HG03565 (cell line): Measurements from ENCODE around the gene MCTP1.
"Not testable (repeated sequence)": the region's sequence is repeated elsewhere in the genome, so short reads cannot be mapped to it uniquely, and the experiment has no call there.

Experiments
- ATAC-seq: cut with Tn5 transposase; IDR thresholded peaks from one replicate; pipeline ENCODE4 v1.9.1; 2021; ENCODE audit warnings: mild to moderate bottlenecking, moderate library complexity; ENCODE audit not compliant: unreplicated experiment

The MCTP1 gene

GRCh38 chr5:94893412-94894135, 391.3 kb downstream of the MCTP1 start:
- ATAC-seq, result no peak

- no peak for ATAC-seq
Measured at GRCh38 chr5:94891972-94892371, 392.9 kb downstream of the MCTP1 start.

- ATAC-seq, result no peak
Measured at GRCh38 chr5:94891565-94891964, 393.3 kb downstream of the MCTP1 start.

GRCh38 chr5:94890907-94891306, 394.0 kb downstream of the MCTP1 start:
- ATAC-seq, result no peak

- ATAC-seq, result no peak
Measured at GRCh38 chr5:94888674-94889073, 396.2 kb downstream of the MCTP1 start.

- no peak for ATAC-seq
Measured at GRCh38 chr5:94885931-94886330, 399.0 kb downstream of the MCTP1 start.

- ATAC-seq, result no peak
Measured at GRCh38 chr5:94884311-94884710, 400.6 kb downstream of the MCTP1 start.

GRCh38 chr5:94872526-94872925, 412.4 kb downstream of the MCTP1 start:
- ATAC-seq, result no peak

GRCh38 chr5:94870511-94871183, 414.2 kb downstream of the MCTP1 start:
- no peak for ATAC-seq

GRCh38 chr5:94869921-94870320, 415.0 kb downstream of the MCTP1 start:
- ATAC-seq, result no peak

- ATAC-seq, result no peak
Measured at GRCh38 chr5:94863951-94864350, 420.9 kb downstream of the MCTP1 start.

GRCh38 chr5:94857111-94857510, 427.8 kb downstream of the MCTP1 start:
- no peak for ATAC-seq

GRCh38 chr5:94856257-94856800, 428.6 kb downstream of the MCTP1 start:
- no peak for ATAC-seq

- no peak for ATAC-seq
Measured at GRCh38 chr5:94855543-94855942, 429.4 kb downstream of the MCTP1 start.

- no peak for ATAC-seq
Measured at GRCh38 chr5:94853120-94853519, 431.8 kb downstream of the MCTP1 start.

GRCh38 chr5:94850960-94851359, 433.9 kb downstream of the MCTP1 start:
- ATAC-seq, result no peak

- peak; percentile 98 for ATAC-seq
Measured at GRCh38 chr5:94849821-94850736, 434.8 kb downstream of the MCTP1 start.

- no peak for ATAC-seq
Measured at GRCh38 chr5:94849324-94849723, 435.6 kb downstream of the MCTP1 start.

- ATAC-seq, result no peak
Measured at GRCh38 chr5:94847726-94848125, 437.2 kb downstream of the MCTP1 start.

- no peak for ATAC-seq
Measured at GRCh38 chr5:94847019-94847418, 437.9 kb downstream of the MCTP1 start.

GRCh38 chr5:94845696-94846095, 439.2 kb downstream of the MCTP1 start:
- ATAC-seq, result not testable (repeated sequence)
